CD4-positive, alpha-beta T cell (primary cell): ENCODE data around the gene ACADVL. TPM values are rescaled to one million over a fixed set of nuclear protein-coding genes. Genes with fewer than 3 reads are reported as not detected.

Experiments used
- ATAC-seq: fragments of 200-7000 bp; cut with Tn5 transposase; one replicate; pipeline ENCODE4 v1.10.0; 2022; ENCODE audit warnings: mild to moderate bottlenecking; ENCODE audit not compliant: poor library complexity
- CTCF ChIA-PET: fragments of 350-600 bp; sonication (Branson Sonifier 250); formaldehyde crosslinking; loops from one replicate; lab custom pipeline; 2021; ENCODE audit warnings: antibody characterized with exemption, inconsistent platforms; lab: Charles Lee
- POLR2A ChIA-PET: fragments of 350-600 bp; sonication (Branson Sonifier 250); formaldehyde crosslinking; loops from one replicate; lab custom pipeline; 2021; ENCODE audit warnings: antibody characterized with exemption, inconsistent platforms; lab: Charles Lee
- DNase-seq, 14 experiments: peaks; one replicate each; pipeline ENCODE4 v3.0.0-alpha.2; 2013 to 2020; ENCODE audit warnings: mixed read lengths in 2 of 14
- H3K27ac ChIP-seq, 2 donors: one replicate each; pipeline versions ENCODE4 v1.5.1 to v1.7.0; 2013; ENCODE audit warnings: low read length in 2 of 2, low read depth in 1 of 2, mild to moderate bottlenecking in 1 of 2
- H3K27me3 ChIP-seq, 2 experiments: 1 replicate in 1 of 2; 2 replicates in 1 of 2; pipeline versions ENCODE4 v1.6.1 to v1.7.0; 2013; ENCODE audit warnings: low read length in 2 of 2, control low read depth in 1 of 2, mild to moderate bottlenecking in 1 of 2, moderate library complexity in 1 of 2; ENCODE audit not compliant: insufficient read depth in 2 of 2, control insufficient read depth in 1 of 2
- H3K36me3 ChIP-seq: one replicate; pipeline ENCODE4 v1.6.1; 2013; ENCODE audit warnings: low read length, control low read depth; ENCODE audit not compliant: insufficient read depth
- H3K4me1 ChIP-seq: one replicate; pipeline ENCODE4 v1.6.1; 2013; ENCODE audit warnings: low read length, control low read depth; ENCODE audit not compliant: insufficient read depth
- H3K4me3 ChIP-seq: one replicate; pipeline ENCODE4 v1.5.1; 2013; ENCODE audit warnings: mild to moderate bottlenecking, low read length, moderate library complexity
- H3K9me3 ChIP-seq, 2 experiments: 1 replicate in 1 of 2; 2 replicates in 1 of 2; pipeline versions ENCODE4 v1.6.1 to v1.7.0; 2013; ENCODE audit warnings: low read length in 2 of 2, mild to moderate bottlenecking in 2 of 2, control low read depth in 1 of 2, moderate library complexity in 1 of 2; ENCODE audit not compliant: control insufficient read depth in 1 of 2, insufficient read depth in 1 of 2
- H3K27ac Mint-ChIP-seq: one replicate; pipeline ENCODE4 v1.8.0; 2020; ENCODE audit warnings: mixed read lengths
- H3K27me3 Mint-ChIP-seq: one replicate; pipeline ENCODE4 v1.8.0; 2021; ENCODE audit warnings: mixed read lengths
- H3K36me3 Mint-ChIP-seq: one replicate; pipeline ENCODE4 v1.8.0; 2021; ENCODE audit warnings: low read depth, mixed read lengths
- H3K4me1 Mint-ChIP-seq: one replicate; pipeline ENCODE4 v1.8.0; 2021; ENCODE audit warnings: low read depth, mixed read lengths
- H3K4me3 Mint-ChIP-seq: one replicate; pipeline ENCODE4 v1.8.0; 2020; ENCODE audit warnings: mild to moderate bottlenecking, mixed read lengths
- H3K9me3 Mint-ChIP-seq: one replicate; pipeline ENCODE4 v1.8.0; 2020; ENCODE audit warnings: mixed read lengths
- intact Hi-C, 2 experiments: fragments of 100-400 bp; cut with DNase I in 1 of 2; cut with micrococcal nuclease in 1 of 2; formaldehyde crosslinking; loops; one replicate each; pipeline versions ENCODE4 v1.15.1 to v1.9.0; 2023 to 2025; cut with DNase I, micrococcal nuclease
- total RNA-seq, 174 experiments: library from RNA in 2 of 174; stranded (reverse) in 2 of 174; gene quantifications; one replicate each; pipeline ENCODE4 v1.2.3 and lab custom pipeline; 2021 to 2026
- TF ChIP-seq, protein P1 (sequence below): fragments of 200-600 bp; IDR thresholded peaks from one replicate; pipeline ENCODE4 v1.8.0; 2022; ENCODE audit warnings: antibody characterized with exemption, mild to moderate bottlenecking

The ACADVL gene
- total RNA-seq, 2 experiments from 2014 or later, result 237 to 257 TPM

DNA sequence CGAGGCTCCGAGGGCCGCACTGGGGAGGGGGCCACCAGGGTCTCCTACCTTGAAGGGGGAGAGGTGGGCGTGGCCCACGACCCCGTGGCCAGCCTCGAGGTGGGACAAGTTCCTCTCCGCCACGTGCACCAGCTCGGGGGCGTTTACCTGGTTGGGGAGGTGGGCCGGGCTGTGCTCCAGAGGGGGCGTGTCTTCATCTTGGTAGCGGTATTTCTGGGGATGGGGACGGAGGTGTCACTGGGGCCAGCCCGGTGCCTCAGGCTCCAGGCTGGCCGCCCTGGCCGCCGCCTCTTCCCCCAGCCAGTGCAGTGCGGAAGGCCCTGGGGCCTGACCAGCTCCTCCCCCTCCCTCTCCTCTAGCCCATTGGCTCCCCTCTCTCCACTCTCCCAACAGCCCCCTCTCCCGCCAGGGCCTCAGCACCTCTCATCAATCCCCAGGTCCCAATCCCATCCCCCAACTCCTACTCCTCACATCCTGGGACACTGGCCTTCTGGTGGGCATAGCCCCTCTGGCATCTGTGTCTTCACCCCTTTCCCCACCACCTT is 11.6 kb upstream of the ACADVL start:
- intact Hi-C loops, result no loop called here
- CTCF ChIA-PET, result no interaction called here
- Histone ChIP-seq H3K9me3 (no peaks in the 10 kb centered on the region), H3K4me1 (peaks cover 40% of the 10 kb centered on the region), H3K36me3 (peaks cover 2% of the 10 kb centered on the region), H3K27me3 (no peaks in the 10 kb centered on the region), H3K4me3 (no peak overlapping the region), H3K27ac (no peak overlapping the region)
- no peak for ATAC-seq
- TF ChIP-seq, protein P1, sequence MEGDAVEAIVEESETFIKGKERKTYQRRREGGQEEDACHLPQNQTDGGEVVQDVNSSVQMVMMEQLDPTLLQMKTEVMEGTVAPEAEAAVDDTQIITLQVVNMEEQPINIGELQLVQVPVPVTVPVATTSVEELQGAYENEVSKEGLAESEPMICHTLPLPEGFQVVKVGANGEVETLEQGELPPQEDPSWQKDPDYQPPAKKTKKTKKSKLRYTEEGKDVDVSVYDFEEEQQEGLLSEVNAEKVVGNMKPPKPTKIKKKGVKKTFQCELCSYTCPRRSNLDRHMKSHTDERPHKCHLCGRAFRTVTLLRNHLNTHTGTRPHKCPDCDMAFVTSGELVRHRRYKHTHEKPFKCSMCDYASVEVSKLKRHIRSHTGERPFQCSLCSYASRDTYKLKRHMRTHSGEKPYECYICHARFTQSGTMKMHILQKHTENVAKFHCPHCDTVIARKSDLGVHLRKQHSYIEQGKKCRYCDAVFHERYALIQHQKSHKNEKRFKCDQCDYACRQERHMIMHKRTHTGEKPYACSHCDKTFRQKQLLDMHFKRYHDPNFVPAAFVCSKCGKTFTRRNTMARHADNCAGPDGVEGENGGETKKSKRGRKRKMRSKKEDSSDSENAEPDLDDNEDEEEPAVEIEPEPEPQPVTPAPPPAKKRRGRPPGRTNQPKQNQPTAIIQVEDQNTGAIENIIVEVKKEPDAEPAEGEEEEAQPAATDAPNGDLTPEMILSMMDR, result no peak
- H3K4me1 Mint-ChIP-seq, result peaks cover 43% of the 10 kb centered on the region
- no peak overlapping the region for H3K4me3 Mint-ChIP-seq
- H3K9me3 Mint-ChIP-seq, result no peaks in the 10 kb centered on the region
- peaks cover 8% of the 10 kb centered on the region for H3K36me3 Mint-ChIP-seq
- peak in 1 of 14 experiments; percentile 57 for DNase-seq
- POLR2A ChIA-PET, result no interaction called here
- peak overlapping the region; percentile 43 for H3K27ac Mint-ChIP-seq
- H3K27me3 Mint-ChIP-seq, result peaks cover 5% of the 10 kb centered on the region

DNA sequence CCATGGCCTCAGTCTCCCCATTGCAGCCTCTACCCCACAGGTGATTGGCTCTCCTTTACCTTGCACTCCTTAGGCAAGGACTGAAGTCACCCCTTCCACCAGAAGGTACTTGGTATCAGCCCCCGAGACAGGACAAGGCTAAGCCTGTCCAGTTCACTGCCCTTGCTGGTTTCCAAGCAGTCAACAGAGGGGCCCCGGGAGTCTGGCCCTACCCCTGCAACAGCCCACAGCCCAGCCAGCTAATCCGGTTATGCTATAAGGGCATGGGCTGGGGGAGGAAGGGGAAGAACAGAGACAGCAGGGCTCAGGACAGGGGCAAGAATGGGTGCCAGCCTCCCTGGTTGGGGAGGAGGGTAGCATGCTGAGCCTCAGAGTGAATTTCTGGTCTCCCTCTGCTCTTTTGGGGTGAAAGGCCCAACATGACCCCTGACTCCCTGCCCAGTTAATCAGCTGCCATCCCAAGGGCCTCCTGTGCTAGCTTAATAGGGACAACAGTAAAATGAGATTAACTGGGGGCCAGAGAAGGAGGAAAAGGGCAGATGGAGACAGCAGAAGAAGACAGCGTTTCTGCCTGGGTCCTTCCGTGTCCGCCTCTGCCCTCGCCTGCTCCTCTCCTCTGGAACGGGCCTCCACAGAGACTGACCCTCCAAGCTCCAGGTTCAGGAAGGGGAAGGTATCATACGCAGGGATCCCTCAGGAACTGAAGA is 10.8 kb upstream of the ACADVL start:
- ATAC-seq (no peak), DNase-seq (peak in 1 of 14 experiments; percentile 18)
- POLR2A ChIA-PET, result no interaction called here
- Histone ChIP-seq H3K4me1 (peaks cover 43% of the 10 kb centered on the region), H3K27ac (no peak overlapping the region), H3K36me3 (peaks cover 1% of the 10 kb centered on the region), H3K9me3 (no peaks in the 10 kb centered on the region), H3K4me3 (no peak overlapping the region), H3K27me3 (no peaks in the 10 kb centered on the region)
- peaks cover 5% of the 10 kb centered on the region for H3K27me3 Mint-ChIP-seq
- peaks cover 46% of the 10 kb centered on the region for H3K4me1 Mint-ChIP-seq
- H3K27ac Mint-ChIP-seq, result peak overlapping the region; percentile 43
- no peak overlapping the region for H3K4me3 Mint-ChIP-seq
- intact Hi-C loops, result no loop called here
- H3K36me3 Mint-ChIP-seq, result peaks cover 8% of the 10 kb centered on the region
- CTCF ChIA-PET, result interaction anchor here (0.8 to 0.9 kb wide), 2 partner anchors 12 to 31 kb away, joined by 3 read pairs; no protein-coding TSS in a partner anchor
- no peaks in the 10 kb centered on the region for H3K9me3 Mint-ChIP-seq
- TF ChIP-seq, protein P1, result no peak

DNA sequence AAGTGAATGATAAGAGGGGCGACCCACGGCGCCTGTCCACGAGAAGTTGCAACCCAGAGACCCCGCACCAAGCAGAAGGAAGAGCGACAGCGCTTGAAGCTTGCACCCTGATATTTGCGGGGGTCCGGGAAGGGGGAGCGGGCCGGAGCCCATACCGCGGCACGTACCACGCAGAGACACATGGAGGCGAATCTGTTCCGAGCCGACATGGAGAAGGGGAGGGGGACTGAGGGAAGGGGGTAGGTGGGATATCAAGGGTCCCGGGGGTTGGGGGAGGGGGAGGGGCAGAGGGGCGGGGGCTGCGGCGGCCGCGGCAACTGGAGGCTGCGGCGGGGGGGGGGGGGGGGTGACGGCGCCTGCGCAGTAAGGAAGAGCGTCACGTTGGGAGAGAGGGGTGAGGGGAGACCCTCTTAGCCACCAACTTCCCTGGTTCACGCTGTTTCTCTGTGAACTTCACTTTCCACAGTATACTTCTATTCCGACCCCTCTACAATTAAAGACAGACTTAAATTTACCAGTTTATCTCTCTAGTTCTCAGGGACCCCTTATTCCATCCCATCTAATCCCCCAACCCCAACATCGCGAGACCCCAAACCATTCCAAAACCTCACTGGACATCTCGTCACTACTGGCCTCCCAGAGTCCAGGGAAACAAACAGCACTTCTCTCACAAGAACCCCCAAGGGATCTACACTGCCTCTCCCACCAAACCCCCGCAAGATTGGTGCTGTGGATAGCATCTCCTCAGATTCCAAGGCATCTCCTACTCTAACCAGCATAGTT is 8.1 kb upstream of the ACADVL start:
- TF ChIP-seq, protein P1, result no peak
- no peaks in the 10 kb centered on the region for H3K36me3 Mint-ChIP-seq
- ChIA-PET CTCF (no interaction called here), POLR2A (no interaction called here)
- H3K36me3 ChIP-seq, result no peaks in the 10 kb centered on the region
- peak overlapping the region; percentile 12 for H3K27ac Mint-ChIP-seq
- H3K4me1 ChIP-seq, result peaks cover 45% of the 10 kb centered on the region
- ATAC-seq (no peak), DNase-seq (peak in 1 of 14 experiments; percentile 52)
- peaks cover 48% of the 10 kb centered on the region for H3K4me1 Mint-ChIP-seq
- H3K9me3 Mint-ChIP-seq, result no peaks in the 10 kb centered on the region
- intact Hi-C loops, result no loop called here
- H3K27me3 Mint-ChIP-seq, result peaks cover 5% of the 10 kb centered on the region
- H3K27me3 ChIP-seq, result no peaks in the 10 kb centered on the region
- no peak overlapping the region for H3K4me3 ChIP-seq
- no peak overlapping the region for H3K27ac ChIP-seq
- H3K4me3 Mint-ChIP-seq, result no peak overlapping the region
- no peaks in the 10 kb centered on the region for H3K9me3 ChIP-seq
